Endothelial cell of umbilical vein (primary cell): Measurements from ENCODE around the gene PLA2G4B.

Experiments
- EZH2 ChIP-seq: IDR thresholded peaks from 2 replicates; pipeline ENCODE4 v1.6.1; 2012; ENCODE audit warnings: borderline replicate concordance, low read depth, mild to moderate bottlenecking, moderate library complexity, low read length, inconsistent platforms; ENCODE audit not compliant: severe bottlenecking
- FOS ChIP-seq: IDR thresholded peaks from 2 replicates; pipeline ENCODE4 v1.6.1; 2011; ENCODE audit warnings: mild to moderate bottlenecking, low read length, moderate library complexity, borderline replicate concordance; ENCODE audit not compliant: insufficient read depth
- MAX ChIP-seq: IDR thresholded peaks from 2 replicates; pipeline ENCODE4 v1.6.1; 2011; ENCODE audit not compliant: insufficient read depth, insufficient read length
- POLR2A ChIP-seq: IDR thresholded peaks from 2 replicates; pipeline ENCODE4 v1.6.1; 2012; ENCODE audit warnings: low read depth, mild to moderate bottlenecking, control low read depth, low read length
- TF ChIP-seq, protein P1 (sequence below), 2 donors: IDR thresholded peaks; 1 replicate in 1 of 2; 2 replicates in 1 of 2; pipeline ENCODE4 v1.5.1; 2011; ENCODE audit warnings: low read length in 2 of 2, mild to moderate bottlenecking in 2 of 2, moderate library complexity in 2 of 2, control low read depth in 1 of 2, inconsistent platforms in 1 of 2, low read depth in 1 of 2; ENCODE audit not compliant: insufficient read depth in 1 of 2; ENCODE audit errors: extremely low read depth in 1 of 2

DNA sequence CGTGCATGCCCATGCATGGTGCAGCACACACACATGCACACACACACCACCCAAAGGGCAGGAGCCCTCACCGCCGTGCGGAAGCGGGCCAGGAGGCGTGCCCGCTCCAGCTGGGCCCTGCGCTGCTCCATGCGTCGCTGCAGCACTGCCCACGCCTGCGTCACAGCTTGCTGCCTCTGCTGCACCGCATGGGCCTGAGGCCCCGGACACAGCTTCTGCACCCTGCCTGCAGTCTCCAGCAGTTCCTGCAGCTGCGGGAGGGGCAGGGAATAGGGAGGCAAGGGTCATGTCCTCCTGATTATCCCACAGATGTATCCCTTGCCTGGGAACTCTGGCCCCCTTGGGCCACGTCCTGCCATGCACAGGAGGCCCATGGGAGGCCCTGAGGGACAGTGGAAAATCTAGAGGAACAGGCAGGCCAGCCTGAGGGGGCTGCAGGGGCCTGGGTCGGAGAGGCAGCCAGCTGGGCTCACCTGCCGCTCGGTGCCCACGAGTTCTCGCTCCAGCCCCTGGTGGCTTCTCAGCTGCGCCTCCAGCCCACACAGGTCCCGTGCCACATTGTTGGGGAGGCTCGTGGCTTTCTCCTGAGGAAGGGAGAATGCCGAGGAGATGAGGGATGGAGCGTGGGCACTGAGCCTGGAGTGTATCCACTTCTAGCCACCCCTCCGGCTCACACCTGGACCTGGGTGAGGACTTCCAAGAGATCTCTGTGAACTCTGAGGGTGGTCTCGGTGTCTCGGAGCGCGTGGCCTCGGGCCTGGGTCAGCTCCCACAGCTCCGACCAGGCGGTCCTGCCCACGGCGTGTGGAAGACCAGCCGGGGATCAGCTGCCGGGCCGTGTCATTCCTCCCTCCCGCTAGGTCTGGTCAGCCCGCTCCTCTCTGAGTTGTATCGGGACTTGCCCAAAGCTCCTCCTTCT is 31.4 kb downstream of the PLA2G4B start:
- no peak for TF ChIP-seq POLR2A
- TF ChIP-seq FOS: no peak
- TF ChIP-seq MAX: no peak
- no peak for TF ChIP-seq EZH2
- TF ChIP-seq, protein P1, sequence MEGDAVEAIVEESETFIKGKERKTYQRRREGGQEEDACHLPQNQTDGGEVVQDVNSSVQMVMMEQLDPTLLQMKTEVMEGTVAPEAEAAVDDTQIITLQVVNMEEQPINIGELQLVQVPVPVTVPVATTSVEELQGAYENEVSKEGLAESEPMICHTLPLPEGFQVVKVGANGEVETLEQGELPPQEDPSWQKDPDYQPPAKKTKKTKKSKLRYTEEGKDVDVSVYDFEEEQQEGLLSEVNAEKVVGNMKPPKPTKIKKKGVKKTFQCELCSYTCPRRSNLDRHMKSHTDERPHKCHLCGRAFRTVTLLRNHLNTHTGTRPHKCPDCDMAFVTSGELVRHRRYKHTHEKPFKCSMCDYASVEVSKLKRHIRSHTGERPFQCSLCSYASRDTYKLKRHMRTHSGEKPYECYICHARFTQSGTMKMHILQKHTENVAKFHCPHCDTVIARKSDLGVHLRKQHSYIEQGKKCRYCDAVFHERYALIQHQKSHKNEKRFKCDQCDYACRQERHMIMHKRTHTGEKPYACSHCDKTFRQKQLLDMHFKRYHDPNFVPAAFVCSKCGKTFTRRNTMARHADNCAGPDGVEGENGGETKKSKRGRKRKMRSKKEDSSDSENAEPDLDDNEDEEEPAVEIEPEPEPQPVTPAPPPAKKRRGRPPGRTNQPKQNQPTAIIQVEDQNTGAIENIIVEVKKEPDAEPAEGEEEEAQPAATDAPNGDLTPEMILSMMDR (IDR thresholded peaks at IDR 0.05; ENCODE audit: extremely low read depth in 1 of 2, insufficient read depth in 1 of 2, low read depth in 1 of 2, low read length in 2 of 2): no peak
